MV-4-11 (cell line): Measurements from ENCODE around the gene BLTP2.

Experiments used
- DNase-seq: peaks from one replicate; lab custom pipeline; 2025; lab: John Stamatoyannopoulos, UW

Gene BLTP2

GRCh38 chr17:28598799-28599310 lies 46.1 kb downstream of the BLTP2 start, which contains the start of gene SPAG5:
Gene SPAG5, minus strand, starts transcription at chr17:28599025. Its CDS starts 79 bp downstream, at chr17:28598946.
- DNase-seq, result peak; percentile 91

DNA sequence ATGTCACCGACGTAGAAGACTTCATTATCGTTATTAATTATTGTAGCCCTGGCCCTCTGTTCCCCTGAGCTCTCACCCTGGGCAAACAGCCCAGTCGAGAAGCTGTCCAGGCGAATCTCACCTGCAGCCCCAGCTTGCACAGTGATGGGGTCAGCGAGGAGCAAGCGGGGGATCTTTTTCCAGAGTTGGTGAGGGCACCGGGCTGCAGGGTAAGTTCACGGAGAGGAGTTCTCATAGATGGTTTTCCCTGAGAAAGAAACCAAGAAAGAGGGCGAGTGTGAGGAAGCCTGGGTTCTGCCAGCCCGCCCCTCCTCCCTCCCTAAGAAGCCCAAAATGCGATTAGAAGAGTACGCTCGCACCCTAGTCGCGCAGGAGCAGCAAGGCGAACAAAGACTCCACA lies 46.6 kb downstream of the BLTP2 start:
- DNase-seq, result no peak

GRCh38 chr17:28597606-28598383 lies 47.2 kb downstream of the BLTP2 start:
- peak; percentile 34 for DNase-seq
